IPS-20b (cell line): ENCODE data around the gene RHD.
"Not testable (repeated sequence)": the region's sequence is repeated elsewhere in the genome, so short reads cannot be mapped to it uniquely, and the experiment has no call there.

Experiments
- H3K27ac ChIP-seq: one replicate; pipeline ENCODE4 v1.5.1; 2013; ENCODE audit warnings: low read length
- H3K27me3 ChIP-seq: 2 replicates; pipeline ENCODE4 v1.6.1; 2013; ENCODE audit warnings: mild to moderate bottlenecking, low read length, inconsistent platforms; ENCODE audit not compliant: insufficient read depth
- H3K36me3 ChIP-seq: 2 replicates; pipeline ENCODE4 v1.6.1; 2013; ENCODE audit warnings: low read depth, mild to moderate bottlenecking, inconsistent platforms, low read length, moderate library complexity; ENCODE audit not compliant: insufficient read depth
- H3K4me1 ChIP-seq: 2 replicates; pipeline ENCODE4 v1.6.1; 2013; ENCODE audit warnings: mild to moderate bottlenecking, control low read depth, inconsistent platforms, low read length, moderate library complexity; ENCODE audit not compliant: insufficient read depth
- H3K4me3 ChIP-seq: 2 replicates; pipeline ENCODE4 v1.5.1; 2013; ENCODE audit warnings: mild to moderate bottlenecking, low read length, inconsistent platforms
- H3K9ac ChIP-seq: 2 replicates; pipeline ENCODE4 v1.6.1; 2013; ENCODE audit warnings: low read depth, mild to moderate bottlenecking, inconsistent platforms, low read length, moderate library complexity
- H3K9me3 ChIP-seq: 2 replicates; pipeline ENCODE4 v1.6.1; 2013; ENCODE audit warnings: mild to moderate bottlenecking, low read depth, low read length, inconsistent platforms; ENCODE audit not compliant: insufficient read depth

RHD gene

DNA sequence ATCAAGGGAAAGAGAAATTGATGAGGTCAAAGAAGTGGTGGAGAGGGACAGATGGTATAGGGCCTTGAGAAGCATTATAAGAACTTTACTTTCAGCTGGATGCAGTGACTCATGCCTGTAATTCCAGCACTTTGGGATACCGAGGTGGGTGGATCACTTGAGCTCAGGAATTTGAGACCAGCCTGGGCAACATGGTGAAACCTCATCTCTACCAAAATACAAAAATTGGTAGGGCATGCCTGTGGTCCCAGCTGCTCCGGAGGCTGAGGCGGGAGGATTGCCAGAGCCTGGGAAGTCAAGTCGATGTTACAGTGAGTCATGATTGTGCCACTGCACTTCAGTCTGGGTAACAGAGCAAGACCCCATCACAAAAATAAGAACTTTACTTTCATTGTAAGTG lies 71.6 kb downstream of the RHD start:
- no peak overlapping the region for H3K27ac ChIP-seq
- no peaks in the 10 kb centered on the region for H3K27me3 ChIP-seq
- H3K9me3 ChIP-seq: no peaks in the 10 kb centered on the region
- no peak overlapping the region for H3K4me3 ChIP-seq
- peaks cover 48% of the 10 kb centered on the region for H3K36me3 ChIP-seq
- no peak overlapping the region for H3K9ac ChIP-seq
- H3K4me1 ChIP-seq: peaks cover 5% of the 10 kb centered on the region

- H3K9me3 ChIP-seq: no peaks in the 10 kb centered on the region
- H3K9ac ChIP-seq: no peak overlapping the region
- peaks cover 65% of the 10 kb centered on the region for H3K36me3 ChIP-seq
- no peaks in the 10 kb centered on the region for H3K4me1 ChIP-seq
- H3K27me3 ChIP-seq: no peaks in the 10 kb centered on the region
- H3K27ac ChIP-seq: no peak overlapping the region
- H3K4me3 ChIP-seq: no peak overlapping the region
These were observed 75.2 kb downstream of the RHD start for GRCh38 chr1:25347556-25347955.

DNA sequence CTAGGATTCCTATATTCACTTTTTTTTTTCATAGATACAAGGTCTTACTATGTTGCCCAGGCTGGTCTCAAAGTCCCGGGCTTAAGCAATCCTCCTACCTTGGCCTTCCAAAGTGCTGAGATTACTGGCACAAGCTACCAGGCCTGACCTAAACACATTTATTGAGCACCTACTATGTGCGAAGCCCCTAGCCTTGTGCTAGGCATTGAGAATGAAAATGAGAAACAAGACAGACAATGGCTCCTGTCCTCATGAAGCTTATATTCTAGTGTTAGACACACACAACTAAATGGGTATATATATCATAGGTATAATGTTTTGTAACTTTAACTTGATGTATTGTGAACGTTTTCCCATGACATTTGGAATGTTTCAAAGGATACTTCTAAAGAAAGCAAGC lies 77.3 kb downstream of the RHD start:
- H3K9ac ChIP-seq: no peak overlapping the region

DNA sequence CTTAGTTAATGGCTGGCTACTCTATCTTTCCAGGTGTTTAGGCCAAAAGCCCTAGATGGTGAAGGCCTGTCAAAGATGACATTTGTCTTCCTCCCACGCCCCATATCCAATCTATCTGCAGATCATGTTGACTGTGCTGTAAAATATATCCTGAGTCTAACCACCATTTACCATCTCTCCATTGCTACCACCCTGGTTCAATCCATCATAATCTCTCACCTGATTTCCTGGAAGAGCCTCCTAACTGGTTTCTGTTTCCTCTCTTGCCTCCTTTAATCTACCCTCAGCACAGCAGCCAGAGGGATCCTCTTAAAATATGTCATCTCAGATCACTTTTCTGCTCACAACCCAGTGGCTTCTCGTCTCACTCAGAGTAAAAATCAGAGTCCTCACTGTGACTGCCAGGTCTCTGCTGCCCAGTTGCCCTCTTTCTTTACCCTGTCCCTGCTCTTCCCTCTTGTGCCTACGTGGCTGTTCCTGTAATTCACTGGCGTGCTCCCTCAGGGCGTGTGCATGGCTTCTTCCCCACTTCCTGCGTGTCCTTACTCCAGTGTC lies 83.6 kb downstream of the RHD start:
- no peak overlapping the region for H3K9ac ChIP-seq
- no peak overlapping the region for H3K27ac ChIP-seq
- H3K9me3 ChIP-seq: no peaks in the 10 kb centered on the region
- H3K36me3 ChIP-seq: peaks cover 77% of the 10 kb centered on the region
- H3K4me1 ChIP-seq: no peaks in the 10 kb centered on the region
- no peaks in the 10 kb centered on the region for H3K27me3 ChIP-seq
- no peak overlapping the region for H3K4me3 ChIP-seq

More for the DNA sequence above, 77.3 kb downstream of the RHD start:
- Histone ChIP-seq H3K4me3 (no peak overlapping the region), H3K27me3 (no peaks in the 10 kb centered on the region), H3K9me3 (no peaks in the 10 kb centered on the region), H3K4me1 (no peaks in the 10 kb centered on the region), H3K27ac (no peak overlapping the region), H3K36me3 (peaks cover 63% of the 10 kb centered on the region)

- Histone ChIP-seq H3K9ac (no peak overlapping the region), H3K4me1 (no peaks in the 10 kb centered on the region), H3K36me3 (peaks cover 80% of the 10 kb centered on the region), H3K4me3 (no peak overlapping the region), H3K9me3 (no peaks in the 10 kb centered on the region), H3K27me3 (no peaks in the 10 kb centered on the region), H3K27ac (no peak overlapping the region)
These were observed 84.1 kb downstream of the RHD start for GRCh38 chr1:25356441-25356840.

- Histone ChIP-seq H3K27ac (no peak overlapping the region), H3K9ac (no peak overlapping the region), H3K9me3 (no peaks in the 10 kb centered on the region), H3K36me3 (peaks cover 80% of the 10 kb centered on the region), H3K4me1 (no peaks in the 10 kb centered on the region), H3K4me3 (no peak overlapping the region), H3K27me3 (no peaks in the 10 kb centered on the region)
These were observed 84.5 kb downstream of the RHD start for GRCh38 chr1:25356848-25357247.

DNA sequence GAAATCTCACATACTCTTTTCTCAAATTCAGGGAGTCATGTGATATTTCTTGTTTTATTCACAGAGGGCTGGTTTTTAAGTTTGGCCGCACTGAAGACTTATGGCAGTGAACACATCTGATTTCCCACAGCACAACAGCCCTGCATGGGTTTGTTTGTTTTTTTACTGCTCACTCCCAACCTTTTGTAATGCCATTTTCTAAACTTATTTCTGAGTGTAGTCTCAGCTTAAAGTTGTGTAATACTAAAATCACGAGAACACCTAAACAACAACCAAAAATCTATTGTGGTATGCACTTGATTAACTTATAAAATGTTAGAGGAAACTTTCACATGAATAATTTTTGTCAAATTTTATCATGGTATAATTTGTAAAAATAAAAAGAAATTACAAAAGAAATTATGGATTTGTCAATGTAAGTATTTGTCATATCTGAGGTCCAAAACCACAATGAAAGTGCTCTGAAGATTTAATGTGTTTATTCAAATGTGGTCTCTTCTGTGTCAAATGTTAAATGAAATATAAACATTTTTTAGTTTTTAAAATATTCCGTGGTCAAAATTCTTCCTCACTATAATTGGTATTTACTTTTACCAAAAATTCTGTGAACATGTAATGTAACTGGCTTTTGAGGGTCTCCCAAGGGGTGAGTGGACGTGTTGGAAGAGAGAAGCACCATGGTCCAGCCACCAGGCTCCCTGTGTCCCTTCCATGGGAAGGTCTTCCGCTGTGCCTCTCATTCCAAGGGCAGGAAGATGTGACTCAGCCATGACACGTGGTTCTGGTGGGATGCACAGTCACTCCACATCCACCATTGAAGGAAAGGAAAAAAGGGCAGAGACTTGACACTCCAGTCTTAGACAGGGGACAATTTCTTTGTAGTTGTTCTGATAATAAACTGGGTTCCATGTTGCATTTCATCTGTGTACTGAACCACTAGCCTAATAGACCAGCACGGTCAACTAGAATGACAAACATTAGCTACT lies 88.6 kb downstream of the RHD start:
- Histone ChIP-seq H3K27ac (no peak overlapping the region), H3K27me3 (no peaks in the 10 kb centered on the region), H3K36me3 (peaks cover 50% of the 10 kb centered on the region), H3K4me1 (no peaks in the 10 kb centered on the region), H3K9me3 (no peaks in the 10 kb centered on the region), H3K4me3 (no peak overlapping the region), H3K9ac (no peak overlapping the region)

- Histone ChIP-seq H3K4me1 (no peaks in the 10 kb centered on the region), H3K36me3 (peaks cover 40% of the 10 kb centered on the region), H3K9ac (no peak overlapping the region), H3K4me3 (no peak overlapping the region), H3K27ac (no peak overlapping the region), H3K9me3 (no peaks in the 10 kb centered on the region), H3K27me3 (no peaks in the 10 kb centered on the region)
These were observed 89.6 kb downstream of the RHD start for GRCh38 chr1:25361901-25362300.

- not testable (repeated sequence) for H3K9ac ChIP-seq, H3K27ac ChIP-seq
These were observed 90.6 kb downstream of the RHD start for GRCh38 chr1:25362634-25363559.

GRCh38 chr1:25369241-25369640 lies 96.9 kb downstream of the RHD start:
- Histone ChIP-seq H3K27me3 (no peaks in the 10 kb centered on the region), H3K36me3 (no peaks in the 10 kb centered on the region), H3K4me1 (no peaks in the 10 kb centered on the region), H3K27ac (no peak overlapping the region), H3K4me3 (no peak overlapping the region), H3K9ac (no peak overlapping the region), H3K9me3 (no peaks in the 10 kb centered on the region)

More at GRCh38 chr1:25362634-25363559, 90.6 kb downstream of the RHD start:
- not testable (repeated sequence) for H3K4me1 ChIP-seq, H3K4me3 ChIP-seq, H3K9me3 ChIP-seq, H3K27me3 ChIP-seq
- peaks cover 35% of the 10 kb centered on the region for H3K36me3 ChIP-seq

DNA sequence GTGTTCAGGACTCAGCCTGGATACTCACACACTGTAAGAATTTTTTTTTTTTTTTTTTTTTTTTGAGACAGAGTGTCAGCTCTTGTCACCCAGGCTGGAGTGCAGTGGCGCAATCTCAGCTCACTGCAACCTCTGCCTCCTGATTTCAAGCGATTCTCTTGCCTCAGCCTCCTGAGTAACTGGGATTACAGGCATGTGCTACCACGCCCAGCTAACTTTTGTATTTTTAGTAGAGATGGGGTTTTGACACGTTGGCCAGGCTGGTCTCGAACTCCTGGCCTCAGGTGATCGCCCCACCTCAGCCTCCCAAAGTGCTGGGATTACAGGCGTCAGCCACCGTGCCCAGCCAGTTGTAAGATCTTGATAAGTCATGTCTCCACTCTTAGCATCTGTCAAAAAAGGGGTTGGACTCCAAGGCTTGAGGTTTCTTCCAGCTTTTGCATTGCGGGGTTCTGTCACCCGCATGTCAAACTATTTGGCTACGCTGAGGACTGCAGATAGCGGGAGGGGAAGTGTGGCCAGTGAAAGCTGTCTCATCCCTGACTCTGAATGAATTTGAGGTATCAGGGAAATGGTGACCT lies 97.5 kb downstream of the RHD start:
- H3K36me3 ChIP-seq, H3K27me3 ChIP-seq, H3K9ac ChIP-seq, H3K9me3 ChIP-seq, H3K4me3 ChIP-seq, H3K27ac ChIP-seq, H3K4me1 ChIP-seq: not testable (repeated sequence)
